Colonic mucosa (tissue), 4 donors: ENCODE data around the gene FNIP2. TPM values are rescaled to one million over a fixed set of nuclear protein-coding genes. Genes with fewer than 3 reads are reported as not detected.
A peak's percentile ranks its signal among the peaks of the same experiment; 100 is the strongest.

ENCODE experiments used
- DNase-seq: peaks from one replicate; pipeline ENCODE4 v3.0.0-alpha.2; 2020
- H3K27ac ChIP-seq: fragments of 200-600 bp; one replicate; pipeline ENCODE4 v1.8.0; 2021
- H3K27me3 ChIP-seq: fragments of 200-600 bp; one replicate; pipeline ENCODE4 v1.8.0; 2021
- H3K36me3 ChIP-seq: fragments of 200-600 bp; one replicate; pipeline ENCODE4 v1.8.0; 2021
- H3K4me1 ChIP-seq: fragments of 200-600 bp; one replicate; pipeline ENCODE4 v1.8.0; 2021; ENCODE audit warnings: mild to moderate bottlenecking
- H3K4me3 ChIP-seq: fragments of 200-600 bp; one replicate; pipeline ENCODE4 v1.8.0; 2021
- H3K9ac ChIP-seq, 2 donors: one replicate each; pipeline ENCODE4 v1.7.0; 2013; ENCODE audit warnings: control low read depth in 2 of 2, low read depth in 2 of 2, low read length in 2 of 2
- H3K9me3 ChIP-seq: fragments of 200-600 bp; one replicate; pipeline ENCODE4 v1.8.0; 2021
- intact Hi-C: fragments of 100-400 bp; cut with DNase I; formaldehyde crosslinking; loops from one replicate; pipeline ENCODE4 v1.14.1; 2022
- total RNA-seq, 2 donors: library from RNA; stranded (reverse); fragmentation: NEBNext Ultra II Directional in 1 of 2; extraction: Animal tissue kit (Norgen Biotek cat#: 25700) in 1 of 2; gene quantifications; one replicate each; pipeline ENCODE4 v1.2.1, GENCODE V29; 2021
- TF ChIP-seq, protein P1 (sequence below): fragments of 200-600 bp; IDR thresholded peaks from one replicate; pipeline ENCODE4 v1.8.0; 2022; ENCODE audit warnings: antibody characterized with exemption, mild to moderate bottlenecking
- donor health status: healthy.
- donor health status: DM: no; HTN: no; CAD: no.
- donor health status: DM: no; HTN: no; CAD: no.

FNIP2 gene
- total RNA-seq, 2 donors from 2014 or later: 56.2 to 89.6 TPM

DNA sequence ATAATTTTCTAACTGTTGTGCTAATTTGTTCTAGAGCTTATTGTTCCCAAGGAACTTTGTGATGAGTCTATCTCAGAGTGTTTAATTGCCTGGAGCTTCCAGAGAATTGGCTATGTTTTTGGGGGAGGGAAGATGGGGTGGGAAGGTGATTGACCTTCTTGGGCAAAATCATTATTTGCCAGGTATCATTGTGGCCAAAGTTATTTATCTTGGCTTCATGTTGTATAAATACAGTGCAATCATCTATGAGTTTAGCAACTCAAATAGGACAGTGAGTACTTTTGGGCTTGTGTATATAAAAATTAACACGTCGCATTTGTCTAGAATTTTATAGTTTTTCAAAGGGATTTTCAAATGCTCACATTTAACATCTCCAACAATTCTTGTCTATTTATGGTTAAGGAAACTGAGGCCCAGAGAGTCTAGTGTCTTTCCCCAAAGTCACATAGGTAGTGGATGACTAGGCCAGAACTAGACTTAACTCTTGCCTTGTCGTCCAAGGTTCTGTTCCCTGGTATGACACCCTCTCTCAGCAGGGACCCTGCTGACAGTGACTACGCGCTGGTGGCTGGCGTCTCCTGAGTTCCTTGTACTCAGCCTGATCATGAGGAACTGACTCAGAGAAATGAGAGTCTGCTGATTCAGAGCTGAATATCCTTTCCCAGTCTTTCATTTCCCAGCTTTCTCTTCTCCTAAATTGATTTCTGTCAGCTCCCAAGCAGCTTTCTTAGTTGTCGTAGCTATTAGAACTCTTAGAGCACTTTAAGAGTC, 27.7 kb downstream of the FNIP2 start:
- Histone ChIP-seq H3K27me3 (no peaks in the 10 kb centered on the region), H3K4me1 (no peaks in the 10 kb centered on the region), H3K4me3 (no peak overlapping the region), H3K9ac (no peak overlapping the region), H3K27ac (no peak overlapping the region), H3K36me3 (no peaks in the 10 kb centered on the region), H3K9me3 (no peaks in the 10 kb centered on the region)
- TF ChIP-seq, protein P1, sequence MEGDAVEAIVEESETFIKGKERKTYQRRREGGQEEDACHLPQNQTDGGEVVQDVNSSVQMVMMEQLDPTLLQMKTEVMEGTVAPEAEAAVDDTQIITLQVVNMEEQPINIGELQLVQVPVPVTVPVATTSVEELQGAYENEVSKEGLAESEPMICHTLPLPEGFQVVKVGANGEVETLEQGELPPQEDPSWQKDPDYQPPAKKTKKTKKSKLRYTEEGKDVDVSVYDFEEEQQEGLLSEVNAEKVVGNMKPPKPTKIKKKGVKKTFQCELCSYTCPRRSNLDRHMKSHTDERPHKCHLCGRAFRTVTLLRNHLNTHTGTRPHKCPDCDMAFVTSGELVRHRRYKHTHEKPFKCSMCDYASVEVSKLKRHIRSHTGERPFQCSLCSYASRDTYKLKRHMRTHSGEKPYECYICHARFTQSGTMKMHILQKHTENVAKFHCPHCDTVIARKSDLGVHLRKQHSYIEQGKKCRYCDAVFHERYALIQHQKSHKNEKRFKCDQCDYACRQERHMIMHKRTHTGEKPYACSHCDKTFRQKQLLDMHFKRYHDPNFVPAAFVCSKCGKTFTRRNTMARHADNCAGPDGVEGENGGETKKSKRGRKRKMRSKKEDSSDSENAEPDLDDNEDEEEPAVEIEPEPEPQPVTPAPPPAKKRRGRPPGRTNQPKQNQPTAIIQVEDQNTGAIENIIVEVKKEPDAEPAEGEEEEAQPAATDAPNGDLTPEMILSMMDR: no peak
- DNase-seq: no peak
- intact Hi-C loops: no loop called here

DNA sequence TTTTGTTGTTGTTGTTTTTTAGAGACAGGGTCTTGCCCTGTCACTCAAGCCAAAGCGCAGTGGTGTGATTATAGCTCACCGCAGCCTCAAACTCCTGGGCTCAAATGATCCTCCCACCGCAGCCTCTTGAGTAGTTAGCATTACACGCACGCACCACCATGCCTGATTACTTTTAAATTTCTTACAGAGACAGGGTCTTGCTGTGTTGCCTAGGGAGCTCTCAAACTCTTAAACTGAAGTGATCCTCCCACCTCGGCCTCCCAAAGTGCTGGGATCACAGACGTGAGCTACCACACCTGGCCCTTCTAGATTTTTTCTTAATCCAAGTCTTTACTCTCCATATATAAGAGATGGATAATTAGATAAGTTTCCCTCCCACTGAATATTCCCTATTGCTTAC, 29.2 kb downstream of the FNIP2 start:
- no peaks in the 10 kb centered on the region for H3K36me3 ChIP-seq
- H3K9me3 ChIP-seq: no peaks in the 10 kb centered on the region
- no peaks in the 10 kb centered on the region for H3K4me1 ChIP-seq
- no peak for DNase-seq
- H3K27ac ChIP-seq: no peak overlapping the region
- intact Hi-C loops: no loop called here
- H3K27me3 ChIP-seq: no peaks in the 10 kb centered on the region
- H3K4me3 ChIP-seq: no peak overlapping the region
- no peak overlapping the region for H3K9ac ChIP-seq
- TF ChIP-seq, protein P1: no peak

DNA sequence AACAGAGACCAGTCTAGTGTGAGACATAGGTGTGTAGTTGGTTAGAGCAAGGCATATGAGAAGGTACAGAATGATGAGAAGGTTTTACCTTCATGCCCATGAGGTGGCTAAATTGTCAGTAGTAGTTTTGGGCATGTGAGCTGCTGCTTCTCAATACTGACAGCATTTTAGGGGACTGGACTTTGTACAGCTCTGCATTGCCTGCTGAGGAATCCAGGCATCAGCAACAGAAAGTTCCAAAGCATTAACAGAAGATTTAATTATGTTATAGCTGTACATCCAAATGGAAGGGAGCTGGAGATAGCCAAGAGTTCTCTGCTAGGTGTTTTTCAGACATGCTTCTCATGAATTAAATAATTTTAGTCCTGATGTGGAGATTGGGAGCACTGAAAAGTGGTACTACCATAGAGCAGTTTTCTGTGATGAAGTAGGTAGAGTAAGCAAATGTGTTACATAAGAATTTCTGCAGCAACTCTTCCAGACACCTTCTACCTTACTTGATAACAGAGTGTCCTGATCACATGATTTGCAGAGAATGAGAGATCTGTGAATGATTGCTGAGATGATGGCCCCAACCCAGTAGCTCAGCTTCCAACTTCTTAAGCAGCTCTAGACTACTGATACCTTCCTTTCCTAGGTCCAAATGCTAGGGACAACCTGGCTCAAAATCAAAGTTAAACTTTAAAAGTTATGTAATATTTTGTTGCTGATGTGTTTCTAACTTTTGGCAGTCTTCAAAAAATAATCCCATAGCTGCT, 30.4 kb downstream of the FNIP2 start:
- no peak overlapping the region for H3K27ac ChIP-seq
- DNase-seq: no peak

DNA sequence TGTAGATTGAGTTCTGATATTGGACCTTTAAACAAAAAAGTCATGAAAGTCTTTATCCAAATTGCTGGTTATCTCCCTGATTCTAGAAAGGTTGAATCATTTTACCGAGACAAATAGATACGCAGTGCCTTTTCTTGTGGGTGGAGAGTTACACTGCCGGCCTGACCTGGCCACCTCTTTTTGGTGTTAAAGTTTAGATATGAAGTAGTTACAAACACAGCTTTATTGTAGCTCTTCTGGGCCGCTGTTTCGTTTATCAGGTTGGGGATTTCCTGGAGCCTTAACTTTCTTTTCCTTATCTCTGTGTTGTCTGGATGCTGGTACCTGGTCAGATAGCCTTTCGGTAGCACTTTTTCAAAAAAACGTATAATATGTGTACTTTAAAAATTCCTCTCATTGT, 31.0 kb downstream of the FNIP2 start:
- DNase-seq: no peak
- H3K27me3 ChIP-seq: no peaks in the 10 kb centered on the region
- H3K27ac ChIP-seq: no peak overlapping the region
- H3K9me3 ChIP-seq: no peaks in the 10 kb centered on the region
- H3K9ac ChIP-seq: peak overlapping the region in 1 of 2 donors; percentile 22
- H3K36me3 ChIP-seq: no peaks in the 10 kb centered on the region
- intact Hi-C loops: no loop called here
- TF ChIP-seq, protein P1: no peak
- no peak overlapping the region for H3K4me3 ChIP-seq
- H3K4me1 ChIP-seq: no peaks in the 10 kb centered on the region

More for the DNA sequence above, 30.4 kb downstream of the FNIP2 start:
- Histone ChIP-seq H3K4me1 (no peaks in the 10 kb centered on the region), H3K9me3 (no peaks in the 10 kb centered on the region), H3K36me3 (no peaks in the 10 kb centered on the region), H3K4me3 (no peak overlapping the region), H3K9ac (no peak overlapping the region), H3K27me3 (no peaks in the 10 kb centered on the region)
- intact Hi-C loops: no loop called here
- TF ChIP-seq, protein P1: no peak

DNA sequence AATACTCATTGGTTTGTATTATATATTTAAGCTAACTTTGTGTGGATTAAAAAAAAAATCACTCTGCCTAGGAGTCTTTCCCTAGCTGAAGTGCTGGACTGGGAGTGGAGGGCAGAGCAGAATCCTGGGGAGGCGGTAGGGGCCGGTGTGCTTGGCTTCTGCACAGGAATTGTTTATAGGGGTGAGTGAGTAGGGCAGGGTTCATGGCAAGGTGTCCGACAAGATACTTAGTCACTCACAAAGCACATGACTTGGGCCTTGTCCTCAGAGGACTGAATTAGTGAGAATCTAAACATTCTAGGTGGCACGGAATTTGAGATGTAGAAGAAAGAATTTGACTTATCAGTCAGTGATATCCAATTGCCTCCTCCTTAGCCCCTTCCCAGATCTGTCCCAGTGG, 32.2 kb downstream of the FNIP2 start:
- no peak overlapping the region for H3K4me3 ChIP-seq
- H3K27ac ChIP-seq: no peak overlapping the region
- no peak for DNase-seq
- H3K27me3 ChIP-seq: no peaks in the 10 kb centered on the region
- intact Hi-C loops: no loop called here
- H3K36me3 ChIP-seq: no peaks in the 10 kb centered on the region
- peak overlapping the region in 1 of 2 donors; percentile 29 for H3K9ac ChIP-seq
- no peaks in the 10 kb centered on the region for H3K4me1 ChIP-seq
- no peaks in the 10 kb centered on the region for H3K9me3 ChIP-seq
- TF ChIP-seq, protein P1: no peak
